CD4-positive, alpha-beta T cell treated with Interleukin-15 for 1 hour (primary cell): ENCODE results near the gene PCED1B.
"Not testable (repeated sequence)": the region's sequence is repeated elsewhere in the genome, so short reads cannot be mapped to it uniquely, and the experiment has no call there.

Experiments
- DNase-seq: peaks from one replicate; pipeline ENCODE4 v3.0.0-alpha.2; 2020

PCED1B gene

DNA sequence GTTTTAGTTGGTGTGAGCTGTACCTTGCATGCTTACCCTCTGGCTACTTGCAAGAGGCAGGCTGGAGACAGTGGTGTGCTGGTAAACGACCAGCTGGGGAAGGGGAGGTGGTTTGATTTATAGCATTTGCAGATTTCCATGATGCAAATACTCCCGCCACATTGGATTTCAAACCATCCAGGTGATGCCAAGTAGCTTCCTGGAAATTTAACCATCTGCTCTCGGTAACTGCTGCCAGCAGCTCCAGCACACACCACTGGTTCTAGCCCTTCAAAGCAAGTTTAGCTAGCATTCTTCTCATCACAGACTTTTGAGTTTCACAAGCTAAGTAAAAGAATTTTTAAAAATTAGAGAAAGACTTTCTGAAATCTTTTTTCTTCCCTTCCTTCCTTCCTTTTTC lies 104.8 kb downstream of the PCED1B start:
- DNase-seq = no peak

DNA sequence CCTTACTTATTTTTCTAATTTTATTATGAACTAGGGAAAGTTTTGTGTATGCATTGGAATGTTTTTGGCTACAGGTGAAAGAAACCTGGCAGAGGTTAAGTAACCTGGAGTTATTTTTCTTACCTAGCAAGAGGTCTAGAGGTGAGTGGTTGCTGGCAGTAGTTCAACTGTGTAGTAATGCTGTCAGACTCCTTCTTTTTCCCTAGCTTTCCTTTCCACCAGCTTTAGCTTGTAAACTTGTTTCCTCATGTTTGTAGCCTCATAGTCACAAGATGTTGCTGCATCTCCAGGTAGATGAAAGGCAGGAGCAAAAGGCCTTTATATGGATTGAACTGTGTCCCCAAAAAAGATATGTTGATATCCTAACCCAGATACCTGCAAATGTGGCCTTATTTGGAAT lies 105.4 kb downstream of the PCED1B start:
- DNase-seq = no peak

DNA sequence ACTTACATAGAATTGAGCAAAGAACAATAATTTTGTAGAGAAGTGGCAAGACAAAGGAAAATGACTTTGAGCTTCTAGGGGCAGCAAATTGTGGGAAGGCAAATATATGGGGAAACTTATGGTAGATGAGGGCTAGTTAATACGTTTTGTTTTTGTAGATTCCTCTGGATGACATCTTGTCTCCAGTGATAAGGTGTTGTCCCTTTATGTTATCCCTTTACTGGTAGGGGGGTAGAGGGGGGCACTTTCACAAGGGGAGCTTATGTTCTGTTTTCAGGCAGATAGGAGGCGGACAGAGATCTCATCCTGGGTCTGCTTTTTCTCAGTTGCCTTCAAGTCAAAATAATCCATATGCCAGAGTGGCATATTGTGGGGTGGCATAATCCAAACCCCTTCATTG lies 106.8 kb downstream of the PCED1B start:
- DNase-seq = no peak

GRCh38 chr12:47188576-47189441 lies 109.4 kb downstream of the PCED1B start:
- DNase-seq = no peak

DNA sequence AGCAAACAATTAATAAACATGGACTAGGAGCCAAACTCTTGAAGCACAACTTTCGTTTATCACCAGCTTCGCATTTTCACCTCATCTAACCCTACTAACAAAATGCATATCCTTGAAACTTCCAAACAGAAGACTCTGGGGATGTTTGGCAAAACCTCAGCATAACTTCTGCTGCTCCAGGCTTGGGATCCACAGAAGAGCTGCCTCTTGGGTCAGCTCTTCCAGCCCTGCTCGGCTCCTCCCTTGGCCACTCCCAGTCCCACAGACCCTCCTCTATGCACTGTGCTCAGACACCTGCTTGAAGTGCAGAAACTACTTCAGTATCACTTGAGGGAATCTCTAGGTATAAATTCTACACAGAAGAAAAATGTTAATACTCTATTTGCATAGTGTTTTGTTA lies 110.3 kb downstream of the PCED1B start:
- no peak for DNase-seq

DNA sequence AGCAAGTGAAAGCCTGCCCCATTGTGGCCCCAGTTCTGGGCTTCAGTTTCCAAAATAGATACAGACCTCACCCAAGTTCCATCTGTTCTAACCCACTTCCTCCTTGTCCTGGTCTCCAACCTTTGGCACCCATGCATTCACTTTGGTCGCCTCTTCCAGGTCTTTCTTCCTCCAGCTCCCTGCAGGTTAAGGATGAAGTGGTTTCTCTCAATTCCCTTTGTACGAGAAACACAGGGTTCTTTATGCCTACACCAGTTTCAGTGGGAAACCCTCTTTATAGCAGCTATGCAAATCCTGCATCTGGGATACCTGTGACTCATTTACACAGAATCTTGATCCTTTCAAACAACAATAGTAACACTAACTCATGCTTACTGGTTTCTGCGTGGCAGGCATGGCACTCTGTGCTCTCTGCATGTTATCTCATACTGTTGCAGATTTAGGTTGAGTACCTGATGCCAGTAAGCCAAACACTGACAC lies 110.9 kb downstream of the PCED1B start:
- DNase-seq = no peak

GRCh38 chr12:47190905-47191304 lies 111.5 kb downstream of the PCED1B start:
- no peak for DNase-seq

DNA sequence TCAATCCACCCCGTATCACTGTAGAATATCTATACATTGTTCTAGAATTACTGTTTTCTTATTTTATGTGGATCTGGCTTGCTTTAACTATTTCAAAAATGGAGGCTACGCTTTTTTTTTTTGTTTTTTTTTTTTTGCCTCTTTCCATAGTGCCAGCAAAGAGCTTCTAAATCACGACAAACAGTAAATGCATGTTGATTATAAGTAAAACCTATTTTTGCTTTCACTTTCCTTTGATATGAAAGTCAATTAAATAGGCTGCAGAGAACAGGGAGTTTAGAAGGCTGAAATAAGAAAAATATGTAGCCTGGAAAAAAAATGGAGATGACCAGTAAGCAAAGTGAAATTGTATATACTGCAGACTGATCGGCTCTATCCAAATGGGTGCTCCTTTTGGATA lies 112.6 kb downstream of the PCED1B start:
- no peak for DNase-seq

GRCh38 chr12:47193066-47193465 lies 113.6 kb downstream of the PCED1B start:
- no peak for DNase-seq

DNA sequence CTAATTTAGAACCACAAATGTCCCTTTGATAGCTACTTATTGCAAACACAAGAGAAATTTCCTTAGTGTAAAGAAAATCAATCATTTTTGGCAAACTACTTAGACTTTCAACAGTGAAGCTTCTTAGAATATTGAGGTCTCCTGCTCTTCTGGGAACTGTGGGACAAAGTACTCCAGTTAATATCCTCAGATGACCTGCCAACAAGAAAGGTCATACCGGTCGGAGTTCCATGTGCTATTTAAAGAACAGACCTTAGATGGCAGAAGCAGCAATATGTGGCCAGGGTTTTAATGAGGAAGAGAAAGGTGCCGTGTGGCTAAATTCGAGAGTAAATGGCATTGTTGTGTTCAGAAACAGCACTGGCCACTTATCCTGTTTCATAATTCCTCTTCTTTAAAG lies 115.1 kb downstream of the PCED1B start:
- DNase-seq = no peak

DNA sequence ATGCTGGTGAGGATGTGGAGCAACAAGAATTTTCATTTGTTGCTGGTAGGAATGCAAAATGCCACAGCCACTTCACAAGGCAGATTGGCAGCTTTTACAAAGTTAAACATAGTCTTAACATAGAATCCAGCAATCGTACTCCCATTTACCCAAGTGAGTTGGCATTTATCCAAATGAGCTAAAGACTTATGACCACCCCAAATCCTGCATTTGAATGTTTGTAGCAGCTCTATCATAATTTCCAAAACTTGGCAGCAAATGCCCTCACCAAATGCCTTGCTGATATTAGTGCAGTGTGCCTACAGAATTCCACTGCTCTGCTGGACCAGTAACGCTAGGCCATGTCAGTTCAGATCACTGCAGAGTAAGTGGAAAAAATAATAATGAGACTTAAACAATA lies 121.0 kb downstream of the PCED1B start:
- DNase-seq = no peak

DNA sequence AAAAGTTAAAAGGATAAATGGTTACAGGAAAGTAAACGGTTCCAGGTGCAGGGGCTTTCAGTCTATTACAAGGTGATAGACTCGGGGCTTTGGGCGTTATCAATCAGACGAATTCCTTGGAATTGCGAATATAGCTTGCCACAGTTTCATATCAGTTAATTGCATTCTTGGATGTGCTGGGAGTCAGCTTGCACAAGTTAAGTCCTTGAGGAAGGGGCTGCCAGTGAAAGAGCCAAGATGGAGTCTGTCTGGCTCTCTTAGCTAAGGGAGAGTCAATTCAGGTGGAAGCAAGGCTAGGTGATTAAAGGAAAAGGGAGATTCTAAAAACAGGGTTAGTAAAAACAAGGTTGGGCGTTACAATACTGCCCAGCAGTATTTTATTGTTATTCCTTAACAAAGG lies 121.8 kb downstream of the PCED1B start:
- not testable (repeated sequence) for DNase-seq

GRCh38 chr12:47202176-47202575 lies 122.8 kb downstream of the PCED1B start:
- DNase-seq = no peak

DNA sequence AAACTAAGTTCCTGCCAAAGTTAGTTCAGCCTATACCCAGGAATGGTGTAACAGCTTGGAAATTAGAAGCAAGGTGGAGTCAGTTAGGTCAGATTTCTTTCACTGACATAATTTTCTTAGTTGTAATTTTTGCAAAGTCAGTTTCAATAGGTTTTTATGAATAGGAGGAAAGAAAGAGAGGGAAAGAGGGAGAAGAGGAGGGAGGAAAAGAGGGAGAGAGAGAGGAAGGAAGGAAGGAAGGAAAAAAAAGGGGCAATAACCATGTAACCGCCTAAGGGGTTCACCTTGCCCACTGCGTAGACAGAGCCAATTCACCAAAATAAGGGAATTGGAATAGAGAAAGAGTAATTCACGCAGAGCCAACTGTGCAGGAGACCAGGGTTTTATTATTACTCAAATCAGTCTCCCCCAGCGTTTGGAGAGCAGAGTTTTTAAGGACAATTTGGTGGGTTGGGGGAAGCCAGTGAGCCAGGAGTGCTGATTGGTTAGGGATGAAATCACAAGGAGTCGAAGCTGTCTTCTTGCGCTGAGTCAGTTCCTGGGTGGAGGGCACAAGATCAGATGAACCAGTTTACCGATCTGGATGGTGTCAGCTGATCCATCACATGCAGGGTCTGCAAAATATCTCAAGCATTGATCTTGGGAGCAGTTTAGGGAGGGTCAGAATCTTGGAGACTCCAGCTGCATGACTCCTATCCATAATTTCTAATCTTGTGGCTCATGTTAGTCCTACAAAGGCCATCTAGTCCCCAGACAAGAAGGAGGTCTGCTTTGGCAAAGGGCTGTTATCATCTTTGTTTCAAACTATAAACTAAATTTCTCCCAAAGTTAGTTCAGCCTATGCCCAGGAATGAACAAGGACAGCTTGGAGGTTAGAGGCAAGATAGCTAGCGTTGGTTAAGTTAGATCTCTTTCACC lies 126.4 kb downstream of the PCED1B start:
- DNase-seq = no peak

- DNase-seq = no peak
Measured at GRCh38 chr12:47206450-47207339, 127.3 kb downstream of the PCED1B start.

- DNase-seq = peak; percentile 68
Measured at GRCh38 chr12:47207340-47207717, 127.9 kb downstream of the PCED1B start.

DNA sequence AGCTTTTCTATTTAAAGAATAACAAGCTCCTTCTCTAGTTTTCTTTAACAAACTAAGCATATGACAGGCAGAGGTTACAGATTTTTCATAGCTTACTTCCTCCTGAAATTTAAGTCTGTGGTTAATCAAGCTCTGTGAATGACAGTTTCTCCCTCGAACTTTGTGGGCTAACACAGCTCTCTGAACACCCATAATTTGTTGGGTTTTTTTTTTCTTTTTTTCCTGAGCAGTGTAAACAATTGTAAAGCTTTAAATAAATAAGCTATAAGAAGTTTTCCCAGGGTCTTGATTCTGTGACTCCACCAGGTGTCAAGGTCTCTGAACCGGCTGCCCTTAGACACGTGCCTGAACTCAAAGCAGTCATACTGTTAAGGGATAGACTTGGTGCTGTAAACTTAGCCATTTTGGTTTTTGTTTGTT lies 128.4 kb downstream of the PCED1B start:
- no peak for DNase-seq

DNA sequence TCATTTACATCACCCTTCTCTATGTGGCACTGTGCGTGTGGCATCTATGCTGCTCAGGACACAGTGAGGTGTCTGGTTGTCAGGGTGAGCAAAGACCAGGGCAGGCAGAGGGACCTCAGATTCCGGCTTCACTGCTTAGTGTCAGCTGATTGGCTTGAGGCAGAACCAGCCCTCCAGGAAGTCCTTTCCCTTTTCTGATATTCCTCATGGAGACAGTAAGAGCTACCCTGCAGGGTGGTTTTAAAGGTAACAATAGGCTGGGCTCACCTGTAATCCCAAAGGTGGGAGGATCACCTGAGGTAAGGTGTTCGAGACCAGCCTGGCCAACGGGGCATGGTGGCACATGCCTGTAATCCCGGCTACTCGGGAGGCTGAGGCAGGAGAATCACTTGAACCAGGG lies 129.6 kb downstream of the PCED1B start:
- DNase-seq = no peak

DNA sequence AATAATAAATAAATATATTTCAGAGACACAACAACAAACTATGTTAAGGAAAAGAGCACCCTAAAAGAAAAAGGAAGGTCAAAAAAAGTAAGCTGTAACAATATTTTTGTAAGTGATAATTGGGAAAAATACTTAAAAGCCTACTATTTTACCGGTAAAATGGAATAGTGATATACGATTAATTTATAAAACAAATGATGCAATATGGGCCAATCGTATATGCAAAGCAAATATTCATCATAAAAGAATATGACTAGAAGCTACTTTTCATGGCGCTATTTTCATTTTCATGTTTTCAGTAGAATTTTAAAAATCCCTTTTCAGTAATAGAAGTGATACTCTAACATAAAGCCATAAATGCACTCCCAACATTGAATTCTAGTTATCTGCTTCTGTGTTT lies 131.4 kb downstream of the PCED1B start:
- no peak for DNase-seq

DNA sequence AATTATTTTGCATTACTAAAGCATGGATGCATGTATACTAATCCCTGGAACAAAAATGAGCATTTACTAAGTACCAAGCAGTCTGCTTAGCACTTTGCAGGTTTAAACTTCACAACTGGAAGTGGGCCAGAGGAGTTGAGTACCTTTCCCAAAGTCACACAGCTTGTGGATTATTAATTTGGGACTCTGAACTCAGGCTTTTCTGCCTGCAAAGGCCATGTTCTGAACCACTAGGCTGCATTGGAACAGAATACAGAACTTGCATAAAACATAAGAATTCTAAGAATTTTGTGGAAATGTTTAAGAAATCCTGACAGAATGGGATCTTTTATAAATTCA lies 133.2 kb downstream of the PCED1B start:
- no peak for DNase-seq

GRCh38 chr12:47213396-47213795 lies 134.0 kb downstream of the PCED1B start:
- no peak for DNase-seq

DNA sequence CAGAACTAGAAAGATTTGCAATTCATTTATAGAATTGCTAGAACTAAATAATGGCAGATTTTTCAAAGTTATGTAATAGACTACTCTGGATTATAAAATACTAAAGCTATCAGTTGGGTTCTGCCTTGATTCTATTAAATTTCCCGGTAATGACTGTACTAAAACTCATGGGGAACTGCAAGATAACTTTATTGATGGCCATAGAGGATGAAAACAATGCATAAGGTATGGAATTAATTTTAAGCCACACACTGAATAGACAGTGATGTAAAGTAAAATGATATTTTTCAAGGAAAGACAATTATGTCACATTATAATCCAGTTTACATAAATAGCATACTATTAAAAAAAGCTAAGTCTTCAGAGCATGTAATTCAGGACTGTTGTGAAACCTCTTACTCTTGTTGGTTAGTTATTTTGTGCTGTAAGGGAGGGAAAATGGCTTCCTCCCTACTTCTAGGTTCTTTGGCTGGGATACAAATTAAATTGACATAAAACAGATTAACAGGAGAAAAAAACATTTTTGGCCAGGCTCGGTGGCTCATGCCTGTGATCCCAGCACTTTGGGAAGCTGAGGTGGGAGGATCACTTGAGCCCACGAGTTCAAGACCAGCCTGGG lies 134.7 kb downstream of the PCED1B start:
- DNase-seq = no peak
